A549 (cell line): Measurements from ENCODE around the gene IGLON5.

Experiments
- EP300 ChIP-seq, 2 experiments: fragments of >200 bp; sonication (Bioruptor Twin); formaldehyde crosslinking; IDR thresholded peaks; 2 replicates in 1 of 2; 3 replicates in 1 of 2; pipeline ENCODE4 v1.6.1; 2016 to 2017
- KDM5A ChIP-seq: fragments of 200-600 bp; sonication (generic); IDR thresholded peaks from 2 replicates; pipeline ENCODE4 v1.6.1; 2016; ENCODE audit warnings: antibody characterized with exemption, mild to moderate bottlenecking
- MYC ChIP-seq: IDR thresholded peaks from 2 replicates; pipeline ENCODE4 v1.6.1; 2012; ENCODE audit warnings: mild to moderate bottlenecking, inconsistent platforms, low read length, improper control_type of control experiment, borderline replicate concordance
- POLR2A ChIP-seq: IDR thresholded peaks from 2 replicates; pipeline ENCODE4 v1.6.1; 2012; ENCODE audit warnings: mild to moderate bottlenecking, low read length
- RFX5 ChIP-seq: fragments of 450-650 bp; IDR thresholded peaks from 2 replicates; pipeline ENCODE4 v1.7.1; 2014; ENCODE audit warnings: antibody characterized with exemption, mild to moderate bottlenecking, moderate library complexity
- ZFP36 ChIP-seq: fragments of 450-650 bp; IDR thresholded peaks from 2 replicates; pipeline ENCODE4 v1.6.1; 2014; ENCODE audit warnings: borderline replicate concordance; ENCODE audit not compliant: partially characterized antibody
- TF ChIP-seq, protein P1 (sequence below): fragments of >200 bp; sonication (Bioruptor Twin); formaldehyde crosslinking; IDR thresholded peaks from 3 replicates; pipeline ENCODE4 v1.5.1; 2016
- TF ChIP-seq, protein P2 (sequence below): fragments of 200-600 bp; sonication (generic); IDR thresholded peaks from 2 replicates; pipeline ENCODE4 v1.6.1; 2016; ENCODE audit warnings: antibody characterized with exemption, mild to moderate bottlenecking, moderate library complexity

DNA sequence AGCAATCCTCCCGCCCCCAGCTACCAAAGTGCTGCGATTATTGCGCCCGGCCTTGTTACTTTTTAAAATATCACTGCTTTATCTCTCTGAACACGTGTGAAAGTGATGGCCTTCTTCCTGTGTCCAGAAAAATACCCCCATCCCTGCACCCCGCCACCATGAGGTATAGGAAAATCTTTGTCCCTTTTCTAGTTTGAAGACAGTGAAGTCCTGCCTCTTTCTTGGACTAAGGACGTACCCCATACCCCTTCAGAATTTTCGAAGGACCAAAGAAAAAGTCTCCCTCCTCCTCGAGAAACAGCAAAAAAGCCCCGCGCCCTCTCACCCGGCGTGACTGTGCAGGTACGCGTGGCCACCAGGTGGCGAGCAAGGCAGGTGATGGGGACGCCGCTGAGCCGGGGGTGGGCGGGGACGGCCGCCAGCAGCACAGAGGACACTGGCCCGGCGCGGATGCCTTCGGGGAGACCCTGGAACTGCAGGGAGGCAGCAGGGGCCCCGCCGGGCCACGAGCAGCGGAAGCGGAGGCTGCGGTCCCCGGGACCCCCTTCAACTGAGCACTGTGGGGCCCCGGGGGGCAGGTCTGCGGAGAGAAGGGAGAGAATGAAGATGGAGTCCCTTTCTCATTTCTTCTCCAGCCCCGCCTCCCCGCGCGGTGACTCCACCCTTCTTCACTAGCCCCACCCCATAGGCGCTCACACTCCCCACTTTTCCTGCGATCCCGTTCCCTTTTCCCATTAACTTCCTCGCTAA lies 27.3 kb downstream of the IGLON5 start:
- TF ChIP-seq, protein P1, sequence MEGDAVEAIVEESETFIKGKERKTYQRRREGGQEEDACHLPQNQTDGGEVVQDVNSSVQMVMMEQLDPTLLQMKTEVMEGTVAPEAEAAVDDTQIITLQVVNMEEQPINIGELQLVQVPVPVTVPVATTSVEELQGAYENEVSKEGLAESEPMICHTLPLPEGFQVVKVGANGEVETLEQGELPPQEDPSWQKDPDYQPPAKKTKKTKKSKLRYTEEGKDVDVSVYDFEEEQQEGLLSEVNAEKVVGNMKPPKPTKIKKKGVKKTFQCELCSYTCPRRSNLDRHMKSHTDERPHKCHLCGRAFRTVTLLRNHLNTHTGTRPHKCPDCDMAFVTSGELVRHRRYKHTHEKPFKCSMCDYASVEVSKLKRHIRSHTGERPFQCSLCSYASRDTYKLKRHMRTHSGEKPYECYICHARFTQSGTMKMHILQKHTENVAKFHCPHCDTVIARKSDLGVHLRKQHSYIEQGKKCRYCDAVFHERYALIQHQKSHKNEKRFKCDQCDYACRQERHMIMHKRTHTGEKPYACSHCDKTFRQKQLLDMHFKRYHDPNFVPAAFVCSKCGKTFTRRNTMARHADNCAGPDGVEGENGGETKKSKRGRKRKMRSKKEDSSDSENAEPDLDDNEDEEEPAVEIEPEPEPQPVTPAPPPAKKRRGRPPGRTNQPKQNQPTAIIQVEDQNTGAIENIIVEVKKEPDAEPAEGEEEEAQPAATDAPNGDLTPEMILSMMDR = peak; percentile 97
- TF ChIP-seq, protein P2, sequence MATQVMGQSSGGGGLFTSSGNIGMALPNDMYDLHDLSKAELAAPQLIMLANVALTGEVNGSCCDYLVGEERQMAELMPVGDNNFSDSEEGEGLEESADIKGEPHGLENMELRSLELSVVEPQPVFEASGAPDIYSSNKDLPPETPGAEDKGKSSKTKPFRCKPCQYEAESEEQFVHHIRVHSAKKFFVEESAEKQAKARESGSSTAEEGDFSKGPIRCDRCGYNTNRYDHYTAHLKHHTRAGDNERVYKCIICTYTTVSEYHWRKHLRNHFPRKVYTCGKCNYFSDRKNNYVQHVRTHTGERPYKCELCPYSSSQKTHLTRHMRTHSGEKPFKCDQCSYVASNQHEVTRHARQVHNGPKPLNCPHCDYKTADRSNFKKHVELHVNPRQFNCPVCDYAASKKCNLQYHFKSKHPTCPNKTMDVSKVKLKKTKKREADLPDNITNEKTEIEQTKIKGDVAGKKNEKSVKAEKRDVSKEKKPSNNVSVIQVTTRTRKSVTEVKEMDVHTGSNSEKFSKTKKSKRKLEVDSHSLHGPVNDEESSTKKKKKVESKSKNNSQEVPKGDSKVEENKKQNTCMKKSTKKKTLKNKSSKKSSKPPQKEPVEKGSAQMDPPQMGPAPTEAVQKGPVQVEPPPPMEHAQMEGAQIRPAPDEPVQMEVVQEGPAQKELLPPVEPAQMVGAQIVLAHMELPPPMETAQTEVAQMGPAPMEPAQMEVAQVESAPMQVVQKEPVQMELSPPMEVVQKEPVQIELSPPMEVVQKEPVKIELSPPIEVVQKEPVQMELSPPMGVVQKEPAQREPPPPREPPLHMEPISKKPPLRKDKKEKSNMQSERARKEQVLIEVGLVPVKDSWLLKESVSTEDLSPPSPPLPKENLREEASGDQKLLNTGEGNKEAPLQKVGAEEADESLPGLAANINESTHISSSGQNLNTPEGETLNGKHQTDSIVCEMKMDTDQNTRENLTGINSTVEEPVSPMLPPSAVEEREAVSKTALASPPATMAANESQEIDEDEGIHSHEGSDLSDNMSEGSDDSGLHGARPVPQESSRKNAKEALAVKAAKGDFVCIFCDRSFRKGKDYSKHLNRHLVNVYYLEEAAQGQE = no peak
- TF ChIP-seq ZFP36 (no peak), RFX5 (no peak), POLR2A (peak; percentile 25; the same call in 1 of the 2 replicates), MYC (0 out of 2 replicates have a peak, but pooled peaks have one; percentile 44), KDM5A (peak; percentile 47; the same call in 1 of the 2 replicates), EP300 (IDR thresholded peaks at IDR 0.05) (no peak)
